Measurements from ENCODE around the gene LACTB.
A peak's percentile ranks its signal among the peaks of the same experiment; 100 is the strongest.

The LACTB gene

DNA sequence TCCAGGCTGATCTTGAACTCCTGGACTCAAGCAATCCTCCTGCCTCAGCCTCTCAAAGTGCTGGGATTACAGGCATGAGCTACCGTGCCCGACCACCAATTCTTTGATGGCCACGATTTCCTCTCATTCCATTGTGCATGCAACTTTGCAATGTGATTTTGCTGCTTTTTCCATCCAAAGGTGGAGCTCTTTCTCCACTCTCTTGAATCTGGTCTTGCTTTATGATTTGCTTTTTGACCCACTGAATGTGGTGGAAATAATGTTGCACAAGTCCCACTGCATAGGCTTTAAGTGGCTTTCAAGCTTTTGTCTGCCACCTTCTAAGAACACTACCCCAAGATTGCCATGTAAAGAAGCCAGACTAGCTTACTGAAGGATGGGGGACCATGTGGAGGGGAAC, 25.0 kb downstream of the LACTB start:
- Histone ChIP-seq H3K79me2 (ENCODE audit: insufficient read depth, low read length) (no peaks in the 10 kb centered on the region), H2AFZ (ENCODE audit: low read length) (no peak overlapping the region), H3K9me3 (ENCODE audit: low read length) (no peaks in the 10 kb centered on the region), H3K36me3 (ENCODE audit: insufficient read depth, low read length) (peaks cover 4% of the 10 kb centered on the region), H3K27ac (ENCODE audit: low read depth, low read length, poor library complexity, severe bottlenecking) (no peak overlapping the region), H3K27me3 (ENCODE audit: insufficient read depth, low read length) (no peaks in the 10 kb centered on the region), H3K9ac (ENCODE audit: low read length) (no peak overlapping the region), H3K4me1 (ENCODE audit: insufficient read depth, low read length, severe bottlenecking) (no peaks in the 10 kb centered on the region), H3F3A (ENCODE audit: insufficient read depth, low read length) (no peaks in the 10 kb centered on the region), H4K20me1 (ENCODE audit: insufficient read depth, low read length) (no peaks in the 10 kb centered on the region), H3K9me2 (ENCODE audit: low read depth, low read length) (no peaks in the 10 kb centered on the region), H3K4me3 (ENCODE audit: low read depth, low read length, poor library complexity, severe bottlenecking) (no peak overlapping the region), H3K4me2 (ENCODE audit: low read length) (no peak overlapping the region)
- TF ChIP-seq EZH2 (IDR thresholded peaks at IDR 0.05; ENCODE audit: borderline replicate concordance, low read length), result no peak
- TF ChIP-seq, protein P1, sequence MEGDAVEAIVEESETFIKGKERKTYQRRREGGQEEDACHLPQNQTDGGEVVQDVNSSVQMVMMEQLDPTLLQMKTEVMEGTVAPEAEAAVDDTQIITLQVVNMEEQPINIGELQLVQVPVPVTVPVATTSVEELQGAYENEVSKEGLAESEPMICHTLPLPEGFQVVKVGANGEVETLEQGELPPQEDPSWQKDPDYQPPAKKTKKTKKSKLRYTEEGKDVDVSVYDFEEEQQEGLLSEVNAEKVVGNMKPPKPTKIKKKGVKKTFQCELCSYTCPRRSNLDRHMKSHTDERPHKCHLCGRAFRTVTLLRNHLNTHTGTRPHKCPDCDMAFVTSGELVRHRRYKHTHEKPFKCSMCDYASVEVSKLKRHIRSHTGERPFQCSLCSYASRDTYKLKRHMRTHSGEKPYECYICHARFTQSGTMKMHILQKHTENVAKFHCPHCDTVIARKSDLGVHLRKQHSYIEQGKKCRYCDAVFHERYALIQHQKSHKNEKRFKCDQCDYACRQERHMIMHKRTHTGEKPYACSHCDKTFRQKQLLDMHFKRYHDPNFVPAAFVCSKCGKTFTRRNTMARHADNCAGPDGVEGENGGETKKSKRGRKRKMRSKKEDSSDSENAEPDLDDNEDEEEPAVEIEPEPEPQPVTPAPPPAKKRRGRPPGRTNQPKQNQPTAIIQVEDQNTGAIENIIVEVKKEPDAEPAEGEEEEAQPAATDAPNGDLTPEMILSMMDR (IDR thresholded peaks at IDR 0.05; ENCODE audit: low read length), result no peak; the same call in 1 of the 2 replicates

- Histone ChIP-seq H3K9me3 (ENCODE audit: low read length) (no peaks in the 10 kb centered on the region), H4K20me1 (ENCODE audit: insufficient read depth, low read length) (no peaks in the 10 kb centered on the region), H2AFZ (ENCODE audit: low read length) (no peak overlapping the region), H3K27ac (ENCODE audit: low read depth, low read length, poor library complexity, severe bottlenecking) (no peak overlapping the region), H3K9ac (ENCODE audit: low read length) (no peak overlapping the region), H3K4me3 (ENCODE audit: low read depth, low read length, poor library complexity, severe bottlenecking) (no peak overlapping the region), H3K4me2 (ENCODE audit: low read length) (no peak overlapping the region), H3K9me2 (ENCODE audit: low read depth, low read length) (no peaks in the 10 kb centered on the region), H3K4me1 (ENCODE audit: insufficient read depth, low read length, severe bottlenecking) (peaks cover 11% of the 10 kb centered on the region), H3F3A (ENCODE audit: insufficient read depth, low read length) (no peaks in the 10 kb centered on the region), H3K79me2 (ENCODE audit: insufficient read depth, low read length) (peaks cover 11% of the 10 kb centered on the region; the same call in 1 of the 2 replicates), H3K36me3 (ENCODE audit: insufficient read depth, low read length) (peaks cover 28% of the 10 kb centered on the region; the same call in 1 of the 2 replicates), H3K27me3 (ENCODE audit: insufficient read depth, low read length) (no peaks in the 10 kb centered on the region)
- TF ChIP-seq, protein P1 (IDR thresholded peaks at IDR 0.05; ENCODE audit: low read length), result no peak
- TF ChIP-seq EZH2 (IDR thresholded peaks at IDR 0.05; ENCODE audit: borderline replicate concordance, low read length), result no peak
These were observed 30.0 kb downstream of the LACTB start for GRCh38 chr15:63151665-63152064.

GRCh38 chr15:63155486-63155885, 33.8 kb downstream of the LACTB start:
- H3K9ac ChIP-seq (ENCODE audit: low read length), result no peak overlapping the region
- no peaks in the 10 kb centered on the region for H4K20me1 ChIP-seq (ENCODE audit: insufficient read depth, low read length)
- no peaks in the 10 kb centered on the region for H3K9me3 ChIP-seq (ENCODE audit: low read length)
- peaks cover 28% of the 10 kb centered on the region; the same call in 1 of the 2 replicates for H3K36me3 ChIP-seq (ENCODE audit: insufficient read depth, low read length)
- H3K79me2 ChIP-seq (ENCODE audit: insufficient read depth, low read length), result peaks cover 12% of the 10 kb centered on the region; the same call in 1 of the 2 replicates
- H3K9me2 ChIP-seq (ENCODE audit: low read depth, low read length), result no peaks in the 10 kb centered on the region
- H3F3A ChIP-seq (ENCODE audit: insufficient read depth, low read length), result no peaks in the 10 kb centered on the region
- H3K4me3 ChIP-seq (ENCODE audit: low read depth, low read length, poor library complexity, severe bottlenecking), result peak overlapping the region; percentile 83
- H3K27ac ChIP-seq (ENCODE audit: low read depth, low read length, poor library complexity, severe bottlenecking), result peak overlapping the region; percentile 4
- H3K27me3 ChIP-seq (ENCODE audit: insufficient read depth, low read length), result no peaks in the 10 kb centered on the region
- peak overlapping the region; percentile 89; the same call in 1 of the 2 replicates for H3K4me2 ChIP-seq (ENCODE audit: low read length)
- H3K4me1 ChIP-seq (ENCODE audit: insufficient read depth, low read length, severe bottlenecking), result peaks cover 18% of the 10 kb centered on the region
- no peak for TF ChIP-seq EZH2 (IDR thresholded peaks at IDR 0.05; ENCODE audit: borderline replicate concordance, low read length)
- TF ChIP-seq, protein P1 (IDR thresholded peaks at IDR 0.05; ENCODE audit: low read length), result no peak
- H2AFZ ChIP-seq (ENCODE audit: low read length), result no peak overlapping the region
